GM21526 (cell line): ENCODE results near the gene CCSER1.
"Not testable (repeated sequence)": the region's sequence is repeated elsewhere in the genome, so short reads cannot be mapped to it uniquely, and the experiment has no call there.

Source experiments
- ATAC-seq: cut with Tn5 transposase; IDR thresholded peaks from one replicate; pipeline ENCODE4 v1.9.1; 2021; ENCODE audit warnings: moderate library complexity; ENCODE audit not compliant: unreplicated experiment, low FRiP score

The CCSER1 gene

DNA sequence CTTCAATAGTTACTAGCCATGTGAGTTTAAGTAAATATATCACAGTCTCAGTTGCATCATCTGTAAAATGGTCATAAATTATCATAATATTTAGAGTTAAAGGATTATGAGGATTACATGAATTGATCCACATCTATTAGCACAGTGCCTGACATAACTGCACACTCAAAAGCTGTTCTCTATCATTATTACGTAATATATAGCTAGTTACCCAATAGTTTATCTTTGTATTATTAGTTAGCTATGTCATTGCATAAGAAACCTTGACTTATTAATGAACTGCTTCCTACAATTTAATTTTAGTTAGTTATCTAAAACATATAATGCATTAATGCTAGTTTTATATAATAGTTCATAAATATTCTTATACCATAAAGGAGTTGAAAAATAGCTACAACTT lies 1099.7 kb downstream of the CCSER1 start:
- no peak for ATAC-seq

DNA sequence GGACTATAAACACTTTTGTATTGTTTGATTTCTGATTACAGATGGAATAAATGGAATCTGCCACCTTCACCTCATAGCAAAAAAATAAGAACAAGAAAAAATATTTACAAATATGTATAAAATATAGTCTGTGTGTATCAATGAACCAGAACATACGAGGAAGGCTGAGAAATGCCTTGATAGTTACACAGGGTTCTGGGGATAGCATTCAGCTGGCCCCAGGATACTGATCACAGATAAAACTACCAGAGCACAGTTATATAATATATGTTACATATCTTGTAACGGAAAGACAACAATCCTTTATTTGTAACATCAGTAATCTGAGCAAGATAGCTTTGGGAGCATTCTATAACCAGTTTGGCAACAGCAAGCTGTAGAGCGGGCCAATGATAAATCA lies 1101.5 kb downstream of the CCSER1 start:
- ATAC-seq = no peak

DNA sequence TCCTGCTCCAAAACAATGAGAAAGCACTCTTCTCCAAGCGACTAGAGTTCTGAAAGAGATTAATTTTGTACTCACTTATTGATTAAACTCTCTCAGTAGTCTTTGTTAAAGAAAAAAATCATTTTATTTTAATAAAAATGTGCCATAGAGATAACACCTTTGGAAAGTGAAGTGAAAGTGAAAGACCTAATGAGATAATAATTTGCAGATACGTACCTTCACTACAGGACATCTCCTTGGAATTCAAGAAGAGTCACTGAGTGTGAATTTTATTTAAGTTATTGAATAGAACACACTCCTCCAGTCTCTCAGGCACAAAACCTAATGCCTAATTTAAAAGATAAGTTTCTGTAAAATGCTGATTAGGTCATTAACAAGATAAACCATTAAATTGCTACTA lies 1106.0 kb downstream of the CCSER1 start:
- ATAC-seq = no peak

DNA sequence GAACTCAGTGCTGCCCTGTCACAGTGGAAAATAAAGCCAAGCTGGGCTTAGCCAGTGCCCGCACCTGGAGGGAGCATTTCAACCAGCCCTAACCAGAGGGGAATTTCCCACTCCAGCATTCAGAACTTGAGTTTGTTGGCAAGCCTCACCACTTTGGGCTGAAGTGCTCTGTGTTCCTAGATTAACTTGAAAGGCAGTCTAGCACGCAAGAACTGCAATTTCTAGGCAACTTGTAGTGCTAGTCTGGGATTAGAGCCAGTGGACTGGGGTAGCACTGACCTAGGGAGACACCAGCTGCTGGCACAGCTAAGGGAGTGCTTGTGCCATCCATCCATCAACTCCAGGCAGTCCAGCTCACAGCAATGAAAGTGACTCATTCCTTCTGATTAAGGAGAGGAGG lies 1115.9 kb downstream of the CCSER1 start:
- no peak for ATAC-seq

DNA sequence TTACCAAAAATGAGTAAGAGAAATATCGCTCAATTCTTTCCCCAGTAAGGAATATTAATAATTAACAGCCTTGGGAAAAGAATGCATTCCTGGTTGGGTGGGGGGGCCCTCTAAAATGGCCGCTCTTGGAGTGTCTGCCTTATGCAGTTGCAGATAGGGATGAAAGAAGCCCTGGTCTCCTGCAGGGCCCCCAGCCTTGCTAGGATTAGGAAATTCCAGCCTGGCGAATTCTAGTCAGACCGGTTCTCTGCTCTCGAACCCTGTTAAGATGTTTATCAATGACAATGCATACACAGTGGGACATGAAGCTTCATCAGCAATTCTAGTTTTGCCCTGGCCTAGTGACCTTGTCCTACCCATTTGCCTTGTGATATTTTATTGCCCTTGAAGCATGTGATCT lies 1128.8 kb downstream of the CCSER1 start:
- no peak for ATAC-seq

DNA sequence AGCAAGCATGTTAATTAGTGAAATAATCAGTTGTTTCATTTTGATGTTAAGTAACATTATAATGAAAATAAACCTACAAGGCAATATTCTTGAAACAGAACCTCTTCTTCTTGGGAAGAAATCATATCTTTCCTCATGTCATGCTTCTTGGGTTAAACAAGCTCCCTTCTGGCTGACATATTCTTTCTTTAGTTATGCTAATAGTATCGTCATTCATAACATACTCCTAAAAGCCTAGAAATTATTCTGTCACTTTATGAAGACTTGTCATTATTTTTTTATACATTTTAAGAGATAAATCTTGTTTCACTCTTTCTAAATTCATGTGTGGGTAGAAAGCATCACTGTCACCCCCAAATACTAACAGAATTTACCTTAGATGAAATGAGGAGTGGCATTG lies 1129.6 kb downstream of the CCSER1 start:
- no peak for ATAC-seq

DNA sequence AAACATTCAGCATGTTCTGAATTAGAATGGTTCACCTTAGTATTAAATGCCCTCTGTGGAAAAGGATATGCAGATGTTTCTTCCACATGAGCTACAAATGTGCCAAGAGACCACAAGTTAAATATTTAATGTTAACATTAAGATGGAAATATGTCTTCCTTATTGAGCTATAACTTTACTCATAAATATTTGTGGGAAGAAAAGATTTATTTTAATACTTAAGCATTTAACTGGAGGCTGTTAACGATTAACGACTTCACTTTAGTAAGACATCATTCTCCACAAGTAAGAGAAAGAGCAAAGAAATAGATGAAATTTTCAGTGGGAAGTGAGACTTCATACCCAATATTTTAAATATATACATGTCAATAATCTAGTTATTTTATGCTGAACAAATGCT lies 1130.5 kb downstream of the CCSER1 start:
- ATAC-seq = no peak

DNA sequence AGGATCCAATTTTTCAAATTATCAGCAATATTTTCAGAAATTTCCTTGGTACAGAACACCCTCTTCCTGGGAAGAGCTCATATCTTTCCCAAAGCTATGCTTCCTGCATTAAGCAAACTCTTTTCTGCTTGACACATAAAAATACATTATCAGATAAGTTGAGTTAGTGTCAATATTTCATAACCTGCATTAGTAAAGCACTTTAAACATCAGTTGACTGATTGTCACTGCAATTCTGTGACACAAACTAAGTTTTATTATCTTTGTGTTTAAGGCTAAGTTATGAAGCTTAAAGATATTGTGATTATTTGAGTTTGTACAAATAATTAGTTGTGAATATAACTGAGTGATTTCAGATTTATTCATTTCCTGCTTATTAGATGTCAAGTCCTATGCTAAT lies 1131.1 kb downstream of the CCSER1 start:
- no peak for ATAC-seq

DNA sequence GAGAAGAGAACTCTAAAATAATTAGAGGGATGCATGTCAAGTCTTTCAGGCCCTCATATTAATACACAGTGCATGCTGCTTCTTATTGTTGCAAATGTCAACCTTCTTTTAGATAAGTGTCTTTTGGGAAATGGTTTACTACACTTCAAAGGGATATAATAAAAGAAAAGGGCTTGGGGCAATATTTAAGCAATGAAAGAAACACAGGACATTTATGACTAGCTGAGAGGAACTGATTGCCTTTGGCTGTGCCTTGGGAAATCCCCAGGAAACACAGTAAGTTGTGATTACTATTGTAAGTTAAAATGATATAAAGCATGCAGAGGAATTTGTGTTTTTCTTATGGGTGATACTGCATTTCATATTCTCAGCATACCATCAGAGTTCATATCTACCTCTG lies 1140.3 kb downstream of the CCSER1 start:
- ATAC-seq = no peak

DNA sequence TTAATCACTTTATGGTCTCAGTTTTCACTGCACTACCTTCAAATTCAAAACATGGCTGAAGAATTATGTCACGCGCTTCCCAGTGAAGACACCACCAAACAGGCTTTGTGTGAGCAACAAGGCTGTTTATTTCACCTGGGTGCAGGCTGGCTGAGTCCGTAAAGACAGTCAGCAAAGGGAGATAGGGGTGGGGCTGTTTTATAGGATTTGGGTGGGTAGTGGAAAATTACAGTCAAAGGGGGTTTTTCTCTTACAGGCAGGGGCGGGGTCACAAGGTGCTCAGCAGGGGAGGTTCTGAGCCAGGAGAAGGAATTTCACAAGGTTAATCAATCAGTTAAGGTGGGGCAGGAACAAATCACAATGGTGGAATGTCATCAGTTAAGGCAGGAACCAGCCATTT lies 1141.3 kb downstream of the CCSER1 start:
- not testable (repeated sequence) for ATAC-seq

DNA sequence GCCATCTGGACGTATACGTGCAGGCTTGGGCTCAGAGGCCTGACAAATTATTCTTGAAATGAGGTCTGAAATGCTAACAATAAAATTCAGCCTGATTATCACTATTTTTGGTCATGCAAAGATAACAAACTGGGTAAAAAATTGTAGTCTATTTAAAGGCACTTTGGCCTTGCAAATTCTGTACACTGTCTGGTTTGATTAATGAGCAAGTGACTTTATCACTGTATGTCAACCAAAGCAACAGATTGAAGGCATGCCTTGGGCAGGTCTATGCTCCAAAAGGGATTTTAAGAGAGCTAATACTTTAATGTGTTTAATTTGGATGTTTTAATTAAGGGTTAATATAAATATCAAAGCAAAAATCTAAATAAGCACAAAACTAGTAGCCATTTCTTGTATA lies 1141.7 kb downstream of the CCSER1 start:
- no peak for ATAC-seq

DNA sequence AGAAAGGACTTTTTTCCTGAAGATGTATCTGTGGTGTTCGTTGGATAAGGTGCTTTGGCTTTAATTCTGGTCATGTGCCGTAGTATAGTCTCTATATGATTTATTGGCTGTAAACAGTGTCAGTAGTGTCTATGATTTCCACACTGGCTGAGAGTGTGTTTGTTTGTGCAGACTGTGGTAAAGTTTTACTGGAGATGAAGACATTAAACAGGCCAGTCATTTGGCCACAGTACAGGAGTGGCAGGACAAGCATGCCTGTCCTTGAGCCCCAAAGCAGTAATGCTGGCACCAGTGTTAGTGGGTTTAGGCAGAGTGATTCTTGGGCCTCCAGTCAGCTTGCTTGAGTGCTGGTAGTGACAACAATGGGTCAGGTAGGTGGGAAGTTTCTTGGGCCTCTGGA lies 1152.7 kb downstream of the CCSER1 start:
- no peak for ATAC-seq

DNA sequence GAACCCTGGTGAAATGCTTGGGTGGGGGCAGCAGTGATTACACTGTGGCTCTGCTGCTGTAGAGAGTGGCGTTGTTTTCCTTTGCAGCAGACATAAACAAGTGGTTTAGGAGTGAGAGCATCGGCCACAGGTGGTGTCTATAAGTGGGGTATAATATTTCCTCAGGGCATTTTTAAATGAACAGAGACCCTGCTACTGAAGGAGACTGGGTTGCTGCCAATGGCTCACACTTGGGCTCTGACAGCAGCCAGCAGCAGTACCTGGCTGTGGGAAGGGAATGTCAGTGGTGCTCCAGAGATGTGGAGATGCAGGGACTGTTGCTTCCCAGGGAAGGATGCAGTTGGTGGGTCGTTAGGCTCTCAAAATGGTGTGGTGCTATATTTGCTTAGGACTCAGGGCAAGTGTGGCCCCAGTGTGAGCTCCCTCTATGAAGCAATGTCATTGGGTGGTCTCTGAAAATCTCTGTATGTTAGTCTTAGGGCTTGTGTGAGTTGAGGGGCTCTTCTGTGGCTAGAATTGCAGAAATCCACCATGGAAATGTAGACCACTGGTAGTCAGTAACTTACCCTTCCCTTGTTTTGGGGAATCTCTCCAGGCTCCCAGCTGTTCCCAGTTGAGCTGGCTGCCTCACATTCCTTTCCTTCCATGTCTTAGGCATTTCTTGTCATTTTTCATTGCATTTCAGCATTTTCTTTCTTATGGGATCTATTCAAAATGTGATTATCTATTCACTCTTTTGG lies 1153.5 kb downstream of the CCSER1 start:
- no peak for ATAC-seq

DNA sequence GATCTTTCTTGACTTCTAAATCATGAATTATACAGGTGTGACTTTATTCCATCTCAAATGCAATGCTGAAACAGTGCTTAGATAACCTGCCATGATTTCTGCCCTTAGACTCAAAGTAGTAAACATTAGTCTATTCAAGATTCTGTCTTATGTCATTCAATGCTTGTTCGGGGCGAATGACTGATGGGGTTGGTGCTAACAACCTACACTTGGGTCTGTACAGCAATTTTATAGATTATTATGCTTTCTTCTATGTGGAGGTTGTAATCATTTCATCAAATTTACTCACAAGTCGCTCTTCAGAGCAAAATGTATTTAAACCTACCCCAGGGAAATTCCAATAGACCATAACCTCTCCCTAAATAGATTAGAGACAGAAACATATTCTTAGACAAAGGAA lies 1155.0 kb downstream of the CCSER1 start:
- ATAC-seq = no peak

DNA sequence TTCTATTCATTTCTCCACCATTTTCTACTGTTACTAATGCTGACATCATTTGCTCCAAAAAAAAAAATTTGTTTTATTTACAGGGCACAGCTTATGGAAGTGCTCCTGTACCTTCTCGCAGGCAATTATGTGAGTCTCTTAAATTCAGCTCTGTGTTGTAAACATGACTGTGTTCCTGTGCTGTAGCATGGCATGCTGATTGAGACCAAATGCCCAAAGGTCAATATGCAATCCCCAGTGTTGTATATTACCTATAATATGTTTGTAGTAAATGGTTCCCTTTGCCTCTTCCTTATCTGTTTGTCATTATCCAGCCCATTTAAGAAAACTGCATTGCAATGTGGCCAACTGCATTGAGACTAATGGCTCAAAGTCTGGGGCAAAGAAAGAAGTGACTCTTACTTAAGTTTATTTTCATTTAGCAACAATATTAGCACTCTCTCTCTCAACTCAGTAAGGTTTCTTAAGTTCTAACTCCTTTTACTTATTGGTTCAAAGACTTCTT lies 1156.6 kb downstream of the CCSER1 start:
- no peak for ATAC-seq

DNA sequence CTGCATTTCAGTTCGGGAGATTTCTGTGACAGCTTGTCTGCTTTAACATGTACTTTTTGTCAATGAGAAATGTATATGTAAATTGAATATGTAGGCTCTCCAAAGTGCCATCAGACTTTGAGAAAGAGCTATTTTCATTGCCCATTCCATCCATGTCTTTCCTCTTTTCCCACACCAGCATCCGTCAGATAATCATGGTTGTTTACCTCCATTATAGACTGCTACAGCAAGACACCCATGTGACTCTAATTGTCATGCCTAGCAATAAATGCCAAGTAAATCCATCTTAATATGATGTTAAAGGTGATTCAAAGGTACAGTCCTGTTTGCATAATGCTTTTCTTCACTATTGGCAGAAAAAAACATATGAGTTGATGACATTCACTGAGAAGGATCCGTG lies 1157.3 kb downstream of the CCSER1 start:
- no peak for ATAC-seq

DNA sequence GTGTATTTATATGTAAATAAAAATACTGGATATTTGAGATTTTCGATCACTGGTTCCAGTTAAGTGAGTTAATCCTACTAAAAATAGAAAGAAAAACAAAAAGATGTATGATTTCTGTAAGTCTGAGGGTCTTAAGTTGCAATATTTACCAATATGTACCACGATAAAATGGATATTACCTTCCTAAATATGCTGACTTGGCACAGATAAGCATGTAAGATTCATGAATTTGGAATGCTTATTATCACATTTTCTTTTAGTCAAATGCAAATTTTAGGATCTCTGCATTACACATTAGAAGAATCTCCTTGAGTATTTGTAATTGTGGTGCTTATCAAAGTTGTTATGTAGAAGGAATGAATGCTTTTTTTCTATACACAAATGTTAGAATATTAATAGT lies 1158.3 kb downstream of the CCSER1 start:
- no peak for ATAC-seq

DNA sequence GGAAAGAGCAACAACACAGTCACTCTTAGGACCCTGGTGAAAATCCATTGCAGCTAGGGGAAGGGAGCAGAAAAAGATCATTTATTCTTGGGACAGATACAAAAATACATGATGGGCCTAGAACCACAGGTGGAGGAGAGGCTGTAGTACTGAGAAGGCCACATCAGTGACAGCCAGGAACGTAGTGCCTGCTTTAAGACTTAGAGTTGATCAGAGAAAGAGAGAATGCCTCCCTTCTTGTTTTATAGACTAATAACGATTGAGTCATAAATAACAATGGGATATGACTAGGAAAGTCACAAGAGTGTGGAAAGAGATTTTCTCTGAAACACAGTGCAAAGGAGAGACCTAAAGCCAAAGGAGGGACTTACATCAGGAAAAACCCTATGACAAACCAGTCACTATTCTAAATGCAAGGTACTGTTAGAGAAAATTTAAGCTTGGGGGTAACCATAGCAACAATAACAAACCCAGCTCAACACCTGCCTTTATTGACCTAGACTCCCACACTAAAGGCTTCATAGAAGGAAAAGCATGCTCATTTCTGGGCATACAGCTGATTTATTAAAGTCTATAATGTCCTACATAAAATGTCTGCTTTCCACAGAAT lies 1161.6 kb downstream of the CCSER1 start:
- no peak for ATAC-seq

DNA sequence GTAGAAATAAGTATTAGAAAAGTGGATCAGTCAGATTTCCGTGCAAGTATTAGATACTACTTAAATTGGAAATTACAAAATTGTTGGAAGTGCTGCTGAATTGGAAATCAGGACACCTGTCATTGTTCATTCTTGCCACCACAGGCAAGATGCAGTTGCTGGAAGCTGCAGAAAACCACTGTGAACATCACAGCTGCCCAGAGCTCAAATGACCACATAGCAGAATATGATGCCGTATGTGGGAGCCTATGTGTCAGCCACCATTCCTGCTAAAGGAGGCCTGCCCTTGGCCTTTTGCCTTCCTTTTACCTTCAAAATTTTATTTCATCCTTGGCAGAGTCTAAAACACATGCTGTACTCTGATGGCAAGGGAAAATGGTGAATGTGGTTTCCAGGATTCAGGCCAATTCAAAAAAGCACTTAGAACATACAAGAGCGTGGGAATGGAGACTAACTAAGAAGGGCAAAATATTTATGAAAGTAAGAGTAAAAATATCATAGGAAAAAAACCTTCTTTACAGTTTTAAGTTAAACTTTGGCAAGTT lies 1171.0 kb downstream of the CCSER1 start:
- no peak for ATAC-seq

DNA sequence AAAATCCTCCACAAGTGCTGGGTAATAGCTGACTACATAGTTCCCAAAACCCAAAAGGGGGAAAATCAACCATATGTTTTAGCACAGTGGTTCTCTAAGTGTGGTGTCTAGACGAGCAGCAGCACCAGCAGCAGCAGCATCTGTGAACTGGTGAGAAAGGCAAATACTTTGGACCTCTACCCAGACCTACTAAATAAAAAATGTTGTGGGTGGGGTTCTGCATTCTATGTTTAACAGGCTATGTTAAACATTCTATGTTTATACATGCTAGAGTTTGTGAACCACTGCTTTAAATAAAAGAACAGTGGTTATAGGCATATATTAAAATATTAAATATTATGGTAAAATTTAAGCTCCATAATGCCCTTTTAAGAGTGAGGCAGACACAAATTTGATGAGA lies 1171.6 kb downstream of the CCSER1 start:
- no peak for ATAC-seq

DNA sequence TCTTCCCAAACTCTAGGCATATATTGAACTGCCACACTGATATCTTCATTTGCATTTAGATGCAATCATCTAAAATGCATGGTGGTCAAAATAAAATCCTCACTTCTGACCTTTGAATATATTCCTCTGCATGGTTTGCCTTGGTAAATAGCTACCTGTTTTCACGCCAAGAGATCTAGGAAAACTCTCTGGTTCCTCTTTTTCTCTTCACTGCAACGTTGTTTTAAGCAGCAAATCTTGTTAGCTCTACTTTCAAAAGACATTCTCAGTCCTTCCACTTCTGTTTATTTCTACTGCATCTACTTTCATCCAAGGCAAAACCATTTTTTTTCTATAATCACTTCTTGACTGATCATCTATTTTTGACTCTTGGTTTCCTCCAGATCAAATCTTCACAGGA lies 1174.9 kb downstream of the CCSER1 start:
- ATAC-seq = no peak

DNA sequence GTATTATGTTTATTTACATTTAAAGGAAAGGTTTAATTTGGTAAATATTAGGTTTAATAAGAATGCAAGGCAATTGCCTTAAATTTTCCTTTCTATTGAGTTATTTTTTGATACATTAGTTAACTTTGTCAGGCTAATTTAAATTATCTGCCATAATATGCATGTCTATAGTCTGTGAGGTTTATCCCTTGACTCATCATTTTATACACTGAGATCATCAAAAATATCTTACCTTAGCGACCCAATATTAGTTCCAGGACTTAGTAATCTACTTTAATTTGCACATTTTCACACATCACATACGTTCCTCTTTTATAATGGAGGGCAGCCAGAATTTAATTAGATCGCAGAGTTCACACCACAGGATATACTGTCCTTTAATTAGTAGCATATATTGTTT lies 1177.1 kb downstream of the CCSER1 start:
- no peak for ATAC-seq
